GM23338 (cell line): Measurements from ENCODE around the gene NELFB. TPM values are rescaled to one million over a fixed set of nuclear protein-coding genes. Genes with fewer than 3 reads are reported as not detected.
A peak's percentile ranks its signal among the peaks of the same experiment; 100 is the strongest.

Source experiments
- ATAC-seq: fragments of 200-7000 bp; cut with Tn5 transposase; 3 replicates; pipeline ENCODE4 v1.9.1; 2020
- DNase-seq: peaks from one replicate; pipeline ENCODE4 v3.0.0-alpha.2; 2015; ENCODE audit warnings: low spot score
- H2AFZ ChIP-seq: fragments of 200-600 bp; sonication (generic); 2 replicates; pipeline ENCODE4 v1.8.0; 2016; ENCODE audit warnings: antibody characterized with exemption, mild to moderate bottlenecking, moderate library complexity
- H3F3A ChIP-seq: fragments of 200-600 bp; sonication (generic); replicated peaks from 2 replicates; pipeline ENCODE4 v1.8.0; 2017; ENCODE audit warnings: antibody characterized with exemption, mixed run types, low read depth
- H3K27ac ChIP-seq: fragments of 200-600 bp; sonication (generic); 2 replicates; pipeline ENCODE4 v1.6.1; 2016; ENCODE audit warnings: low read depth
- H3K27me3 ChIP-seq: fragments of 200-600 bp; sonication (generic); 2 replicates; pipeline ENCODE4 v1.8.0; 2016; ENCODE audit warnings: mild to moderate bottlenecking, mixed run types, moderate library complexity; ENCODE audit not compliant: insufficient read depth
- H3K36me3 ChIP-seq: fragments of 200-600 bp; sonication (generic); 2 replicates; pipeline ENCODE4 v1.8.0; 2016; ENCODE audit warnings: mild to moderate bottlenecking; ENCODE audit not compliant: insufficient read depth
- H3K4me1 ChIP-seq: fragments of 200-600 bp; sonication (generic); 2 replicates; pipeline ENCODE4 v1.8.0; 2016; ENCODE audit warnings: mild to moderate bottlenecking, moderate library complexity; ENCODE audit not compliant: insufficient read depth
- H3K4me2 ChIP-seq: fragments of 200-600 bp; sonication (generic); 2 replicates; pipeline ENCODE4 v1.7.1; 2017; ENCODE audit warnings: mixed run types
- H3K4me3 ChIP-seq: fragments of 200-600 bp; sonication (generic); 2 replicates; pipeline ENCODE4 v1.6.1; 2016; ENCODE audit warnings: mixed run types
- H3K79me2 ChIP-seq: fragments of 200-600 bp; sonication (generic); replicated peaks from 2 replicates; pipeline ENCODE4 v1.8.0; 2017; ENCODE audit warnings: mild to moderate bottlenecking; ENCODE audit not compliant: insufficient read depth
- H3K9me2 ChIP-seq: fragments of 200-600 bp; sonication (generic); 2 replicates; pipeline ENCODE4 v1.8.0; 2017; ENCODE audit not compliant: insufficient read depth
- H4K20me1 ChIP-seq: fragments of 200-600 bp; sonication (generic); replicated peaks from 2 replicates; pipeline ENCODE4 v1.8.0; 2017; ENCODE audit warnings: mild to moderate bottlenecking; ENCODE audit not compliant: insufficient read depth
- H3K27ac Mint-ChIP-seq: 2 replicates; pipeline ENCODE4 v1.8.0; 2020; ENCODE audit warnings: inconsistent platforms, mild to moderate bottlenecking, moderate library complexity, mixed read lengths
- H3K27me3 Mint-ChIP-seq: 3 replicates; pipeline ENCODE4 v1.8.0; 2022; ENCODE audit warnings: low read depth, mild to moderate bottlenecking, moderate library complexity, mixed read lengths, inconsistent platforms; ENCODE audit not compliant: insufficient read depth, poor library complexity
- H3K36me3 Mint-ChIP-seq: 3 replicates; pipeline ENCODE4 v1.8.0; 2021; ENCODE audit warnings: low read depth, mild to moderate bottlenecking, inconsistent platforms, moderate library complexity, mixed read lengths
- H3K4me1 Mint-ChIP-seq: 3 replicates; pipeline ENCODE4 v1.8.0; 2020; ENCODE audit warnings: mild to moderate bottlenecking, inconsistent platforms, mixed read lengths
- H3K4me3 Mint-ChIP-seq: 3 replicates; pipeline ENCODE4 v1.8.0; 2021; ENCODE audit warnings: moderate library complexity, mild to moderate bottlenecking, inconsistent platforms, mixed read lengths
- H3K9me3 Mint-ChIP-seq: 3 replicates; pipeline ENCODE4 v1.8.0; 2020; ENCODE audit warnings: moderate library complexity, mild to moderate bottlenecking, inconsistent platforms, mixed read lengths
- JUNB ChIP-seq: IDR thresholded peaks from one replicate; pipeline ENCODE4 v1.6.1; 2016; ENCODE audit warnings: antibody characterized with exemption; ENCODE audit not compliant: unreplicated experiment
- POLR2AphosphoS5 ChIP-seq: IDR thresholded peaks from 2 replicates; pipeline ENCODE4 v1.6.1; 2016; ENCODE audit warnings: antibody characterized with exemption, low read depth
- ZNF331 ChIP-seq: fragments of 250-450 bp; sonication (Bioruptor Pico); IDR thresholded peaks from 2 replicates; pipeline ENCODE4 v1.5.0; 2020; ENCODE audit warnings: low read depth, mild to moderate bottlenecking, moderate library complexity
- polyA plus RNA-seq: library from polyadenylated mRNA; unstranded; fragments of >200 nt; fragmentation: Nextera tagmentation; extraction: Ambion mirVana; gene quantifications from 2 replicates; pipeline ENCODE4 v1.2.1, GENCODE V29; 2016
- total RNA-seq: library from RNA; depleted of rRNA; stranded (reverse); fragments of >200 nt; shearing (Covaris generic); gene quantifications from 2 replicates; pipeline ENCODE4 v1.2.3, GENCODE V29; 2014
- TF ChIP-seq, protein P1 (sequence below), 2 experiments: fragments of 200-600 bp in 1 of 2; sonication (generic) in 1 of 2; conservative IDR thresholded peaks; 2 replicates each; pipeline versions ENCODE4 v1.5.1 to v1.6.1; 2016 to 2017; ENCODE audit warnings: antibody characterized with exemption in 2 of 2, low read depth in 2 of 2, mild to moderate bottlenecking in 2 of 2, moderate library complexity in 1 of 2

Gene NELFB
- total and polyA plus RNA-seq, 2 experiments from 2014 or later, result 30.0 to 97.3 TPM

DNA sequence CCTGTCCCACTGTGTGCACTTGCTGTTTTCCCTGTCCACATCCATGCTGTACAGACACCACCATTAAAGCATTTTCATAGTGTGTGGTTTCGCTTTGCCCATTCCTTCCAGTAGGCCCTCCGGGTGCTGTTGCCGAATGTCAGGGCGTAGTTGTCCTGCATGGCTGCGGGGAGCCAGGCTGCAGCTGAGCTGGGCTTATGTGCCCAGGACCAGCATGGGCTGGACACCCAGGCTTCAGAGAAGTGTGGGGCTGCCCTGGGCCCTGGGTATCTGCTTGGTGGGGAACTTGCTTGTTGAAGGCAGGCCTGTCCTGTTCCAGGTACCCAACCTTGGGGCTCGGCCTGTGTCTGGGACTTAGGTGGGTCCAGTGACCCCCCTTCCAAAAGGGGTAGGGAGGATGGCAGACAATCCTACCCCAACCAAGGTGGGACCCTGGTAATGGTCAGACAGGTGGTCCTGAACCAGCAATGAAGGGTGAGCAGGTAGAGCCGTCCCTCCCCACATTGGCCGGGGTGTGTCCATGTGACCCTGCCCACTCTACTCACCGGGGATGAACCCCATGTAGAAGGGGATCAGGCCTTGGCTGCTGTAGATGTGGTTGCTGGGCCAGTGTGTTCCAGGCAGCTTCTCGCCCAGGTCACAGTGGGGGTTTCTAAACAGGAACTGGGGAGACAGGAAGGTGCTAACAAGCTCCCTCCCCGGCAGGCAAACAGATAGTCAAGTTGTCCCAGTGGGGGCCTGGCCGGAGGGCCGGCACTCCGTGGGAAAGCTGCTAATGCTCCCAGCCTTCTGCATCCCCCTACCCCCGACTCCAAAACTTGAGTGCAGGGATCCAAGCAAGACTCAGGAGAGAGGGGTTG lies 11.3 kb upstream of the NELFB start:
- Histone ChIP-seq H3K9me2 (no peaks in the 10 kb centered on the region), H4K20me1 (peaks cover 16% of the 10 kb centered on the region), H3K27me3 (no peaks in the 10 kb centered on the region), H3K36me3 (no peaks in the 10 kb centered on the region), H3F3A (0 out of 2 replicates have a peak, but pooled peaks cover 29% of the 10 kb centered on the region), H3K4me1 (peaks cover 18% of the 10 kb centered on the region; the same call in 1 of the 2 replicates), H3K4me3 (no peak overlapping the region; the same call in 1 of the 2 replicates), H2AFZ (no peak overlapping the region), H3K4me2 (peak overlapping the region; percentile 26; the same call in 1 of the 2 replicates), H3K27ac (0 out of 2 replicates have a peak overlapping the region, but pooled peaks have one; percentile 26), H3K79me2 (peaks cover 27% of the 10 kb centered on the region)
- no peak; the same call in 2 of the 3 replicates for ATAC-seq
- Mint-ChIP-seq H3K27me3 (peaks cover 24% of the 10 kb centered on the region), H3K36me3 (peaks cover 31% of the 10 kb centered on the region), H3K27ac (peak overlapping the region; percentile 59), H3K4me1 (peaks cover 30% of the 10 kb centered on the region), H3K4me3 (peak overlapping the region; percentile 86), H3K9me3 (no peaks in the 10 kb centered on the region)
- TF ChIP-seq ZNF331 (no peak), POLR2AphosphoS5 (peak; percentile 38)
- no peak for DNase-seq

DNA sequence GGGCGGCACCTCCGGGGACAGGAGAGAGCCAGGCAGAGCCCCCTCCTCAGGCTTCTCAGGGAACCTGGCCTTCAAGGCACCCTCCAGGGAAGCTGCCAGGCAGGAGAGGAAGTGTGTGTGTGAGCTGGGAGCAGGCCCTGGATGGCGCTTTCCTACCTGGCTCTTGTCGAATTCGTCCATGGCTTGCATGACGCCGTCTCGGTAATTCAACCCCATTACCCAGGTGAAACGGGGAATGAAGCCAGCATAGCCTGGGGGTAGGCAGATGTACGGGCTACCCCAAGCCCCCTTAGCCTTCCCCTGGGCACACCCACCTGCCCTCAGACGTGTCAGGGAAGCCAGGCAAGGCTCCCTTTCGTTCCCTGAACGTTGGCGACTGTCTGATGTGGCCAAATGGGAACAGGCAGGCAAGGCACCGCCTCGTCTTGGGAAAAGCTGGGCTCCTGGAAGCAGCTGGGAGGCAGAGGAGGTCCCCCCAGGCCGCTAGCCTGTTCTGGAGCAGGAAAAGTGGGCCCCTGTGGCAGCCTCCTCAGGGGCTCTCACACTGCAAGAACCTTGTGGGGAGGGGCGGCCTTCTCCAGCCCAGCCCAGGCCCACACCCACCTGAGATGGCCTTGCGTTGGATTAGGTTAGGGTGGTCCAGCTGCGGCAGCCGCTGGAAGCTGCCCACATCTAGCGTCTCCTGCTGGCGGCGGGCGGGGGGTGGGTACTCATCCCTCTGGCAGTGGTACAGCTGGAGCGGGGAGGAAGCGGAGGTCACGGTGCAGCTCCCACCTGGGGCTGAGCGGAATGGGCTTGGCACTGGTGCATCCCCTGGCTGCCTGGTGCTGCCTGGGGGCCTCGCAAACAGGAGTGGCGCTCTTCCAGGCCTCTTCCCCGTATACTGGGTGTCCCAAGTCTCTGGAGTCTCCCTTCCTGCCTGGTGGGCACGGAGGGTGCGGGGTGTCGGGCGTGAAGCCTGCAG lies 10.4 kb upstream of the NELFB start:
- DNase-seq, result no peak
- peaks cover 26% of the 10 kb centered on the region for H3K4me1 Mint-ChIP-seq

More for the DNA sequence above, 10.4 kb upstream of the NELFB start:
- H3K4me2 ChIP-seq, result peak overlapping the region; percentile 32; the same call in 1 of the 2 replicates
- 0 out of 2 replicates have a peak overlapping the region, but pooled peaks have one; percentile 26 for H3K27ac ChIP-seq
- peak overlapping the region; percentile 59 for H3K27ac Mint-ChIP-seq
- H3K79me2 ChIP-seq, result peaks cover 18% of the 10 kb centered on the region
- H2AFZ ChIP-seq, result no peak overlapping the region
- H3K9me3 Mint-ChIP-seq, result no peaks in the 10 kb centered on the region
- H4K20me1 ChIP-seq, result peaks cover 16% of the 10 kb centered on the region
- H3K36me3 ChIP-seq, result no peaks in the 10 kb centered on the region
- no peaks in the 10 kb centered on the region for H3K9me2 ChIP-seq
- 0 out of 2 replicates have a peak, but pooled peaks cover 29% of the 10 kb centered on the region for H3F3A ChIP-seq
- ATAC-seq, result peak; percentile 6
- no peak overlapping the region; the same call in 1 of the 2 replicates for H3K4me3 ChIP-seq
- H3K27me3 ChIP-seq, result no peaks in the 10 kb centered on the region
- peak overlapping the region; percentile 86; the same call in 1 of the 3 replicates for H3K4me3 Mint-ChIP-seq
- H3K27me3 Mint-ChIP-seq, result peaks cover 24% of the 10 kb centered on the region
- H3K36me3 Mint-ChIP-seq, result peaks cover 28% of the 10 kb centered on the region
- peaks cover 16% of the 10 kb centered on the region; the same call in 1 of the 2 replicates for H3K4me1 ChIP-seq
- TF ChIP-seq JUNB, result no peak
- TF ChIP-seq, protein P1, sequence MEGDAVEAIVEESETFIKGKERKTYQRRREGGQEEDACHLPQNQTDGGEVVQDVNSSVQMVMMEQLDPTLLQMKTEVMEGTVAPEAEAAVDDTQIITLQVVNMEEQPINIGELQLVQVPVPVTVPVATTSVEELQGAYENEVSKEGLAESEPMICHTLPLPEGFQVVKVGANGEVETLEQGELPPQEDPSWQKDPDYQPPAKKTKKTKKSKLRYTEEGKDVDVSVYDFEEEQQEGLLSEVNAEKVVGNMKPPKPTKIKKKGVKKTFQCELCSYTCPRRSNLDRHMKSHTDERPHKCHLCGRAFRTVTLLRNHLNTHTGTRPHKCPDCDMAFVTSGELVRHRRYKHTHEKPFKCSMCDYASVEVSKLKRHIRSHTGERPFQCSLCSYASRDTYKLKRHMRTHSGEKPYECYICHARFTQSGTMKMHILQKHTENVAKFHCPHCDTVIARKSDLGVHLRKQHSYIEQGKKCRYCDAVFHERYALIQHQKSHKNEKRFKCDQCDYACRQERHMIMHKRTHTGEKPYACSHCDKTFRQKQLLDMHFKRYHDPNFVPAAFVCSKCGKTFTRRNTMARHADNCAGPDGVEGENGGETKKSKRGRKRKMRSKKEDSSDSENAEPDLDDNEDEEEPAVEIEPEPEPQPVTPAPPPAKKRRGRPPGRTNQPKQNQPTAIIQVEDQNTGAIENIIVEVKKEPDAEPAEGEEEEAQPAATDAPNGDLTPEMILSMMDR (conservative IDR thresholded peaks at IDR 0.05; ENCODE audit: low read depth in 2 of 2), result peak in 1 of 2 experiments; percentile 18; a peak in 2 of 4 replicates
